Measurements from ENCODE around the gene AQP12B. TPM values are rescaled to one million over a fixed set of nuclear protein-coding genes. Genes with fewer than 3 reads are reported as not detected.

Gene AQP12B
- total RNA-seq, 1 experiment from 2014 or later, result not detected

- Mint-ChIP-seq H3K36me3 (ENCODE audit: insufficient read depth, unreplicated experiment) (no peaks in the 10 kb centered on the region), H3K27ac (ENCODE audit: unreplicated experiment) (no peak overlapping the region), H3K27me3 (ENCODE audit: insufficient read depth, unreplicated experiment) (peaks cover 6% of the 10 kb centered on the region), H3K4me3 (ENCODE audit: unreplicated experiment) (no peak overlapping the region), H3K9me3 (ENCODE audit: unreplicated experiment) (no peaks in the 10 kb centered on the region), H3K4me1 (ENCODE audit: low read depth, unreplicated experiment) (no peaks in the 10 kb centered on the region)
- intact Hi-C loops (cut with micrococcal nuclease; ENCODE audit: unreplicated experiment), result loop anchor here (10.0 kb wide), 1 partner anchor 62 kb away; no protein-coding TSS in a partner anchor
- Histone ChIP-seq H3K9me3 (no peaks in the 10 kb centered on the region), H3K4me1 (no peaks in the 10 kb centered on the region), H3K27me3 (replicated peaks; ENCODE audit: control insufficient read depth, insufficient read depth, low read length) (no peaks in the 10 kb centered on the region), H3K4me3 (ENCODE audit: low read depth, low read length) (no peak overlapping the region), H3K36me3 (ENCODE audit: control insufficient read depth, insufficient read depth, low read length) (no peaks in the 10 kb centered on the region)
- no TSS peak for BruUV-seq (replicated peaks)
- no peak for DNase-seq
- CTCF ChIA-PET, result interaction anchor here (0.7 kb wide), 1 partner anchor 9 kb away, joined by 3 read pairs; no protein-coding TSS in a partner anchor
- POLR2A ChIA-PET, result no interaction called here
- TF ChIP-seq, protein P1, sequence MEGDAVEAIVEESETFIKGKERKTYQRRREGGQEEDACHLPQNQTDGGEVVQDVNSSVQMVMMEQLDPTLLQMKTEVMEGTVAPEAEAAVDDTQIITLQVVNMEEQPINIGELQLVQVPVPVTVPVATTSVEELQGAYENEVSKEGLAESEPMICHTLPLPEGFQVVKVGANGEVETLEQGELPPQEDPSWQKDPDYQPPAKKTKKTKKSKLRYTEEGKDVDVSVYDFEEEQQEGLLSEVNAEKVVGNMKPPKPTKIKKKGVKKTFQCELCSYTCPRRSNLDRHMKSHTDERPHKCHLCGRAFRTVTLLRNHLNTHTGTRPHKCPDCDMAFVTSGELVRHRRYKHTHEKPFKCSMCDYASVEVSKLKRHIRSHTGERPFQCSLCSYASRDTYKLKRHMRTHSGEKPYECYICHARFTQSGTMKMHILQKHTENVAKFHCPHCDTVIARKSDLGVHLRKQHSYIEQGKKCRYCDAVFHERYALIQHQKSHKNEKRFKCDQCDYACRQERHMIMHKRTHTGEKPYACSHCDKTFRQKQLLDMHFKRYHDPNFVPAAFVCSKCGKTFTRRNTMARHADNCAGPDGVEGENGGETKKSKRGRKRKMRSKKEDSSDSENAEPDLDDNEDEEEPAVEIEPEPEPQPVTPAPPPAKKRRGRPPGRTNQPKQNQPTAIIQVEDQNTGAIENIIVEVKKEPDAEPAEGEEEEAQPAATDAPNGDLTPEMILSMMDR (IDR thresholded peaks at IDR 0.05; ENCODE audit: insufficient read depth in 1 of 2, low read depth in 1 of 2, low read length in 1 of 2, severe bottlenecking in 1 of 2, unreplicated experiment in 1 of 2), result no peak
Observed at GRCh38 chr2:240642806-240643092, 39.9 kb downstream of the AQP12B start.

GRCh38 chr2:240642061-240642805, 40.5 kb downstream of the AQP12B start:
- Mint-ChIP-seq H3K36me3 (ENCODE audit: insufficient read depth, unreplicated experiment) (no peaks in the 10 kb centered on the region), H3K4me3 (ENCODE audit: unreplicated experiment) (no peak overlapping the region), H3K4me1 (ENCODE audit: low read depth, unreplicated experiment) (no peaks in the 10 kb centered on the region), H3K27me3 (ENCODE audit: insufficient read depth, unreplicated experiment) (peaks cover 6% of the 10 kb centered on the region), H3K9me3 (ENCODE audit: unreplicated experiment) (no peaks in the 10 kb centered on the region), H3K27ac (ENCODE audit: unreplicated experiment) (no peak overlapping the region)
- no peaks in the 10 kb centered on the region for H3K4me1 ChIP-seq
- BruUV-seq (replicated peaks), result no TSS peak
- POLR2A ChIA-PET, result no interaction called here
- no peak for DNase-seq
- TF ChIP-seq, protein P1 (IDR thresholded peaks at IDR 0.05; ENCODE audit: insufficient read depth in 1 of 2, low read depth in 1 of 2, low read length in 1 of 2, severe bottlenecking in 1 of 2, unreplicated experiment in 1 of 2), result no peak
- H3K36me3 ChIP-seq (ENCODE audit: control insufficient read depth, insufficient read depth, low read length), result no peaks in the 10 kb centered on the region
- H3K27me3 ChIP-seq (replicated peaks; ENCODE audit: control insufficient read depth, insufficient read depth, low read length), result no peaks in the 10 kb centered on the region
- H3K9me3 ChIP-seq, result no peaks in the 10 kb centered on the region
- H3K4me3 ChIP-seq (ENCODE audit: low read depth, low read length), result no peak overlapping the region
- CTCF ChIA-PET, result interaction anchor here (0.7 kb wide), 1 partner anchor 9 kb away, joined by 3 read pairs; no protein-coding TSS in a partner anchor
- intact Hi-C loops (cut with micrococcal nuclease; ENCODE audit: unreplicated experiment), result loop anchor here (10.0 kb wide), 1 partner anchor 63 kb away; no protein-coding TSS in a partner anchor

DNA sequence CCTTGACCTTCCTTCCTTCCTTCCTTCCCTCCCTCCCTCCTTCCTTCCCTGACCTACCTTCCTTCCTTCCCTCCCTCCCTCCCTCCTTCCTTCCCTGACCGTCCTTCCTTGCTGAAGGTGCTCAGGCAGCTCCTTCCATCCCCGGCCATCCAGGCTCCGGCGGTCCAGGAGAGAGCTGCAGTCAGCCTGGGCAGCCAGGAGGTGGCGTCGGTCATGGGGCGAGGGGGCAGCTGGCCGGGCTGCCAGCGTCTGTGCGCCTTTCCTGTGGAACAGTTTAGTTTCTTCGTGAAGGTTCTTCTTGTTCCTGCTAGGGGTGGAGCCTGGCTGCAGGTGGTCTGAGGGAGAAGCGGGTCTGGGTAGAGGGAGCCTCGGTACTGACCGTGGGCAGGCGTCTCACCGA, 41.7 kb downstream of the AQP12B start:
- Histone ChIP-seq H3K4me1 (no peaks in the 10 kb centered on the region), H3K27me3 (replicated peaks; ENCODE audit: control insufficient read depth, insufficient read depth, low read length) (no peaks in the 10 kb centered on the region), H3K9me3 (no peaks in the 10 kb centered on the region), H3K36me3 (ENCODE audit: control insufficient read depth, insufficient read depth, low read length) (no peaks in the 10 kb centered on the region), H3K4me3 (ENCODE audit: low read depth, low read length) (no peak overlapping the region)
- no peaks in the 10 kb centered on the region for H3K9me3 Mint-ChIP-seq (ENCODE audit: unreplicated experiment)
- no peak overlapping the region for H3K4me3 Mint-ChIP-seq (ENCODE audit: unreplicated experiment)
- H3K36me3 Mint-ChIP-seq (ENCODE audit: insufficient read depth, unreplicated experiment), result no peaks in the 10 kb centered on the region
- intact Hi-C loops (cut with micrococcal nuclease; ENCODE audit: unreplicated experiment), result loop anchor here (10.0 kb wide), 1 partner anchor 64 kb away; no protein-coding TSS in a partner anchor
- CTCF ChIA-PET, result interaction anchor here (0.6 to 1.3 kb wide), 2 partner anchors 50 to 200 kb away, joined by 4 to 6 read pairs; no protein-coding TSS in a partner anchor
- H3K27me3 Mint-ChIP-seq (ENCODE audit: insufficient read depth, unreplicated experiment), result peaks cover 6% of the 10 kb centered on the region
- BruUV-seq (replicated peaks), result no TSS peak
- no peak overlapping the region for H3K27ac Mint-ChIP-seq (ENCODE audit: unreplicated experiment)
- POLR2A ChIA-PET, result interaction anchor here (0.5 kb wide), 1 partner anchor 170 kb away, joined by 5 read pairs; no protein-coding TSS in a partner anchor
- H3K4me1 Mint-ChIP-seq (ENCODE audit: low read depth, unreplicated experiment), result no peaks in the 10 kb centered on the region
- peak in 1 of 2 experiments; percentile 54 for DNase-seq
- TF ChIP-seq, protein P1 (IDR thresholded peaks at IDR 0.05; ENCODE audit: insufficient read depth in 1 of 2, low read depth in 1 of 2, low read length in 1 of 2, severe bottlenecking in 1 of 2, unreplicated experiment in 1 of 2), result peak in 1 of 2 experiments; percentile 70
